Naive B cell (primary cell): Measurements from ENCODE around the gene GTF2IRD1. TPM values are rescaled to one million over a fixed set of nuclear protein-coding genes. Genes with fewer than 3 reads are reported as not detected.
"Not testable (repeated sequence)": the region's sequence is repeated elsewhere in the genome, so short reads cannot be mapped to it uniquely, and the experiment has no call there.

Experiments used
- ATAC-seq, 2 donors: fragments of 150-1000 bp; cut with Tn5 transposase; 2 replicates each; pipeline ENCODE4 v1.10.0; 2021; ENCODE audit warnings: low read depth in 2 of 2, mild to moderate bottlenecking in 2 of 2, moderate library complexity in 2 of 2
- DNase-seq: peaks from one replicate; pipeline ENCODE4 v3.0.0; 2022
- H3K27ac Mint-ChIP-seq, 6 donors: one replicate each; pipeline ENCODE4 v1.8.0; 2020 to 2022; ENCODE audit warnings: mild to moderate bottlenecking in 6 of 6, mixed read lengths in 6 of 6, moderate library complexity in 5 of 6, inconsistent platforms in 2 of 6
- H3K27me3 Mint-ChIP-seq, 3 donors: one replicate each; pipeline ENCODE4 v1.8.0; 2021 to 2022; ENCODE audit warnings: mixed read lengths in 3 of 3, mild to moderate bottlenecking in 1 of 3
- H3K36me3 Mint-ChIP-seq, 2 donors: one replicate each; pipeline ENCODE4 v1.8.0; 2020 to 2022; ENCODE audit warnings: mixed read lengths in 2 of 2, inconsistent platforms in 1 of 2, mild to moderate bottlenecking in 1 of 2
- H3K4me1 Mint-ChIP-seq, 3 donors: one replicate each; pipeline ENCODE4 v1.8.0; 2020 to 2022; ENCODE audit warnings: mixed read lengths in 3 of 3, inconsistent platforms in 1 of 3, mild to moderate bottlenecking in 1 of 3, moderate library complexity in 1 of 3
- H3K4me3 Mint-ChIP-seq, 8 donors: one replicate each; pipeline ENCODE4 v1.8.0; 2020 to 2022; ENCODE audit warnings: mild to moderate bottlenecking in 8 of 8, mixed read lengths in 8 of 8, moderate library complexity in 8 of 8, inconsistent platforms in 2 of 8
- H3K9me3 Mint-ChIP-seq, 7 donors: one replicate each; pipeline ENCODE4 v1.8.0; 2020 to 2022; ENCODE audit warnings: mixed read lengths in 7 of 7, mild to moderate bottlenecking in 5 of 7, inconsistent platforms in 2 of 7, moderate library complexity in 1 of 7
- polyA plus RNA-seq, 6 donors: library from polyadenylated mRNA; unstranded; fragments of 300-500 nt; fragmentation: Illumina TruSeq; gene quantifications; one replicate each; pipeline ENCODE4 v1.2.3, GENCODE V29; 2021; ENCODE audit warnings: low read depth in 6 of 6

Gene GTF2IRD1
- polyA plus RNA-seq, 6 donors from 2014 or later = 0.29 TPM; not detected in 5

GRCh38 chr7:74560086-74560719 lies 106.5 kb downstream of the GTF2IRD1 start:
- no peak for DNase-seq
- Mint-ChIP-seq H3K27me3 (no peaks in the 10 kb centered on the region), H3K27ac (no peak overlapping the region), H3K9me3 (no peaks in the 10 kb centered on the region), H3K4me3 (no peak overlapping the region), H3K36me3 (no peaks in the 10 kb centered on the region), H3K4me1 (no peaks in the 10 kb centered on the region)
- no peak for ATAC-seq

DNA sequence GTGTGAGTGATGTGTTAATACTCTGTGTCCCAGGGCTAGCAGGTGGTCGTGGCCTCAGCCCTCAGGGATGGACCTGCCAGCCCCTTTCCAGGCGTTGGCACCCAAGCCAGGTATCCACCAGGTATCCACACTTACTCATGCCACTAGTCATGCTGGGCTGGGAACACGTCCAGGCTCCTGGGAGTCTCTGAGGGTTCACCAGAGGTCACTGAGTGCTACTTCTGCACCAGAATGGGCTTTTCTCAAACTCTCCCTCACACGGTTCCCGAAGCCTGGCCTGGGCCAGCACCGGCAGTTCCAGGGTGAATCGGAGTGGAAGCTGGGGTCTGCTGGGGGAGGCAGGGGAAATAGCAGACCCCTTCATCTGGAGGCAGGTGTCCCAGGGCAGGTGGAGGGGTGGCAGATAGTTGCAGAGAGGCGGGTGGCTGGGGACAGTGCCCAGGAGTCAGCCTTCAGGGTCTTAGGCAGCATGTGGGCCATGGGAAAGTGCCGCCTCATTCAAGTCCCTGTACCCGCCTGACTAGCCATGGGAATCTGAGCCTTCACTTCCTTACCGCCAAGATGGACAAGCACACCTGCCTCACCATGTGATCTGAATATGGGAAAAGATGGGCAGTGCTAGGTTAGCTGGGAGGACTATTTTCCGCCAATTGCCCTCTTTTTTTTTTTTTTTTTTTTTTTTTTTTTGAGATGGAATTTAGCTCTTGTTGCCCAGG lies 108.3 kb downstream of the GTF2IRD1 start:
- ATAC-seq (no peak), DNase-seq (no peak)
- H3K27me3 Mint-ChIP-seq = no peaks in the 10 kb centered on the region
- no peak overlapping the region for H3K27ac Mint-ChIP-seq
- H3K9me3 Mint-ChIP-seq = no peaks in the 10 kb centered on the region
- peaks cover 0 to 3% (median 0%) of the 10 kb centered on the region in 3 donors for H3K4me1 Mint-ChIP-seq
- no peak overlapping the region for H3K4me3 Mint-ChIP-seq
- no peaks in the 10 kb centered on the region for H3K36me3 Mint-ChIP-seq

DNA sequence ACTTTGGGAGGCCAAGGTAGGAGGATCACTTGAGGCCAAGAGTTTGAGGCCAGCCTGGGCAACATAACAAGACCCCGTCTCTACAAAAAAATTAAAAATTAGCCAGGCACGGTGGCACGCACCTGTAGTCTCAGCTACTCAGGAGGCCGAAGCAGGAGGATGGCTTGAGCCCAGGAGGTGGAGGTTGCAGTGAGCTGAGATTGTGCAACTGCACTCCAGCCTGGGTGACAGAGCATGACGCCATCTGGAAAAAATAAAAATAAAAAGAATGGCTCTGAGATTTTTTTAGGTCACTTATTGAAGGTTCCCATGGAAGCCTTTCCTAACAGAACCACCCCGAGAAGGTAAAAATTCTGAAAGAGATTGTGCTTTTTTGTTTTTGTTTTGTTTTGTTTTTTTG lies 109.9 kb downstream of the GTF2IRD1 start:
- H3K4me3 Mint-ChIP-seq = not testable (repeated sequence)

DNA sequence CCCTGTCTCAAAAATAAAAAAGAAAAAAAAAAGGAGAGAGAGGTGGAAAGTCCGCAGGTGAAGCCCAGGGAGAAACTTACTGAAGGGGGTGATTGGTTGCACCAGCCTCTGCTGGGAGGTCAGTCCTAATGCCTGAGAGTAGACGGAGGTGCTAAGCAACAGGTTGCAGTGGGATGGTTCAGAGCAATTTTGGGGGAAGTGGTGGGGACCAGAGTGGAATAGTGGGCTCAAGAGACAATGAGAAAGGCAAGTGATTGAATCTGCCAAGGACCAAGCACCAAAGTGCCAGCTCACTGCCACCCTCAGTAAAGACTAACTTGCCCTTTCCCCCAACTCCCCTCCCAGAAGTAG lies 113.6 kb downstream of the GTF2IRD1 start:
- H3K36me3 Mint-ChIP-seq = no peaks in the 10 kb centered on the region
- H3K9me3 Mint-ChIP-seq = no peaks in the 10 kb centered on the region
- no peaks in the 10 kb centered on the region for H3K27me3 Mint-ChIP-seq
- ATAC-seq = no peak
- H3K4me3 Mint-ChIP-seq = no peak overlapping the region
- no peak for DNase-seq
- peak overlapping the region in 2 of 6 donors; percentile 26 to 31 for H3K27ac Mint-ChIP-seq
- peaks cover 0 to 3% (median 0%) of the 10 kb centered on the region in 3 donors for H3K4me1 Mint-ChIP-seq

More for the DNA sequence above, 109.9 kb downstream of the GTF2IRD1 start:
- not testable (repeated sequence) for H3K9me3 Mint-ChIP-seq, H3K27me3 Mint-ChIP-seq, H3K4me1 Mint-ChIP-seq, ATAC-seq, DNase-seq, H3K36me3 Mint-ChIP-seq
- peak overlapping the region in 1 of 6 donors; percentile 70 for H3K27ac Mint-ChIP-seq

DNA sequence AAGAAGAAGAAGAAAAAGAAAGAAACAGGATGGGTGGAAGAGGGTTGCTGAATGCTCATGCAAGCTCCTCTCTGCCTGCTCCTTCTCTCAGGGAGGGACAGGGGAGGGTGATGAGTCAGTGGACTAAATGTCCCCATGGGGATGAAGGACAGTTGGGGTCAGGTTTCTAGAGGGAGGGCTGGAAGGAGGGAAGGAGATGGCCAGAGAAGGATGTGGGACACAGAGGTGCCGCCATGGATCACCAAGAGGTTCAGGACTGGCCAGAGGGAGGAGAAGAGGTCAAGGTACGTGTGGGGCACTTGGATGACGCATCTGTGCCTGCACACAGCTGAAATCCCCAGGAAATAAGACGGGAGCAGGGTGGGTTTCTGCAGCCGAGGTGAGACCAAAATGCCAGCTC lies 115.0 kb downstream of the GTF2IRD1 start:
- ATAC-seq (no peak), DNase-seq (no peak)
- Mint-ChIP-seq H3K27me3 (no peaks in the 10 kb centered on the region), H3K9me3 (no peaks in the 10 kb centered on the region), H3K4me1 (peaks cover 0 to 8% (median 4%) of the 10 kb centered on the region in 3 donors), H3K27ac (no peak overlapping the region), H3K4me3 (no peak overlapping the region), H3K36me3 (no peaks in the 10 kb centered on the region)

DNA sequence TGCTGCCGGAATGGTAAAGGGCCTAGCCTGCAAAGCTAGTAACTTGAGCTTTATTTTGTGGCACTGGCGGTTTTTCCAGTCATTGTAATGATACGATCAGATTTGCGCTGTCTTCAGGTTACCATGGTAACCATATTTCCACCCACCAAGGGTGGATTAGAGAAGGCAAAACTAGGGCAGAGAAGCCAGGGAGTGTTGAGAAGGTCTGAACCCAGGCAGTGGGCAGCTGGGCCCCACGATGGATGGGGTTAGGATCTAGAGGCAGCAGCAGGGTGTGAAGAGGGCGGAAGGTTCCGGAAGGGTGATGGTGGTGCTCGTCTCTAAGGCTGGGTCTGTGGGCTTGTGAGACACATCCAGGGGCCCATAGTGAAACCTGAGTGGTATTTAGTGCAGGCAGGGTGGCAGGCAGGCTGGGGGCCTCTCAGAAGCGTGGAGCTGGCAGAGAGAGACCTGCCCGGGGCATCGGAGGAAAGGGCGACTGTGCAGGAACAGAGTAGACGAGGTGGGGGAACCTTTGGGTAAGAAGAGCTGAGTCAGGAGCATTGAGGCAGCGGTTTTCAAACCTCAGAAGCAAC lies 115.9 kb downstream of the GTF2IRD1 start:
- H3K36me3 Mint-ChIP-seq = no peaks in the 10 kb centered on the region
- no peaks in the 10 kb centered on the region for H3K27me3 Mint-ChIP-seq
- peaks cover 0 to 8% (median 4%) of the 10 kb centered on the region in 3 donors for H3K4me1 Mint-ChIP-seq
- DNase-seq (no peak), ATAC-seq (no peak)
- H3K27ac Mint-ChIP-seq = peak overlapping the region in 2 of 6 donors; percentile 86 to 90
- H3K9me3 Mint-ChIP-seq = no peaks in the 10 kb centered on the region
- H3K4me3 Mint-ChIP-seq = no peak overlapping the region

DNA sequence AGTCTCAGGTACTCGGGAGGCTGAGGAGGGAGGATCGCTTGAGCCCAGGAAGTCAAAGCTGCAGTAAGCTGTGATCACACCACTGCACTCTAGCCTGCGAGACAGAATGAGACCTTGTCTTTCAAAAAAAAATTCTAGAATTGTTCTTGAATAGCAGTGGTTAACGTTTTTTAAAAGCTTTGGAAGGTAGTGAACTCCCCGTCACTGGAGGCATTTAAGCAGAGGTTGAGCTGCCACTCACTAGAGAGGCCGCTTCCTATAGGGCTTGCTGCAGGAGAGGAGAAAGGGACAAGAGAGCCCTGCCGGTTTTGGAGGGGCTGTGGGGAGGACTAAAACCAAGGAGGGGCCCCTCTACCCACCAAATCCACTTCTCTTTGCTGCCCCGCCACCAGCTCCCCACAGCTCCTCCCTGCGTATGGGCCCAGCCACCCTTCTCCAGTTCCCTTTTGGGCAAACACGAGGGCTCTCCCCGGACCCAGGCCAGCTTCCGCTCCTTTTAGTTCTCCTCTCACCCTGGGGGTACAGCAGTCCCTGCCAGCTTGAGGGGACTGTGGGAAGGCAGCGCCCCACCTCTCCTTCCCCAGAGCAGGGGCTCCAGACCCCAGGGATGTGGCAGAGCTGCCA lies 116.9 kb downstream of the GTF2IRD1 start:
- H3K36me3 Mint-ChIP-seq = no peaks in the 10 kb centered on the region
- H3K4me3 Mint-ChIP-seq = no peak overlapping the region
- peaks cover 0 to 8% (median 4%) of the 10 kb centered on the region in 3 donors for H3K4me1 Mint-ChIP-seq
- ATAC-seq (no peak), DNase-seq (no peak)
- H3K9me3 Mint-ChIP-seq = no peaks in the 10 kb centered on the region
- H3K27me3 Mint-ChIP-seq = no peaks in the 10 kb centered on the region
- H3K27ac Mint-ChIP-seq = no peak overlapping the region

DNA sequence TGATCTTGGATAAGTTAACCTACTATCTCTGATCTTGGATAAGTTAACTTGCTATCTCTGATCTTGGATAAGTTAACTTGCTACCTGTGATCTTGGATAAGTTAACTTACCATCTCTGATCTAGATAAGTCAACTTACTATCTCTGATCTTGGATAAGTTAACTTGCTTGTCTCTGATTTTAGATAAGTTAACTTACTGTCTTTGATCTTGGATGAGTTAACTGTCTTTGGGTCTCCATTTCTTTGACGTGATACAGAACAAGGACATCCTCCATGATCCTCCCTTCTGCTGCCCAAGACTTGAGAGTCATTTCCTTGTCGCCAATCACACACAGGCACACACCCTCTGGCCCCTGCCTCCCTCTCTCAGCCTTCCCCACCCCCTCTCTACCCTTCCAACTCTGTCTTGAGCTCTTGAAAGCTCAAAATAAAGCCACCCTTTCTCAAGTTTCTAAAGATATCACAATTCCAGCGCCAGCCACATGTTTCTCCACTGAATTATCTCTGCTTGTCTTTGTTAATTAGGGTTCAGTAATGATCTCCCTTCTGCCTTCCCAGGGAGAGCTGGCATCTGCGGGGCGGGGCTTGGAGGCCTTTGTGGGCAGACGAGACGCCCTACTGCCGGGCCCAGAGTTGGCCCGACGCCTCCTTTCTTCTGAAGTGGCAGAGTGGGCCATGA lies 118.7 kb downstream of the GTF2IRD1 start:
- ATAC-seq = no peak
- DNase-seq = no peak
- peaks cover 0 to 5% (median 4%) of the 10 kb centered on the region in 3 donors for H3K4me1 Mint-ChIP-seq
- no peaks in the 10 kb centered on the region for H3K27me3 Mint-ChIP-seq
- no peak overlapping the region for H3K27ac Mint-ChIP-seq
- H3K9me3 Mint-ChIP-seq = no peaks in the 10 kb centered on the region
- no peak overlapping the region for H3K4me3 Mint-ChIP-seq
- H3K36me3 Mint-ChIP-seq = no peaks in the 10 kb centered on the region

DNA sequence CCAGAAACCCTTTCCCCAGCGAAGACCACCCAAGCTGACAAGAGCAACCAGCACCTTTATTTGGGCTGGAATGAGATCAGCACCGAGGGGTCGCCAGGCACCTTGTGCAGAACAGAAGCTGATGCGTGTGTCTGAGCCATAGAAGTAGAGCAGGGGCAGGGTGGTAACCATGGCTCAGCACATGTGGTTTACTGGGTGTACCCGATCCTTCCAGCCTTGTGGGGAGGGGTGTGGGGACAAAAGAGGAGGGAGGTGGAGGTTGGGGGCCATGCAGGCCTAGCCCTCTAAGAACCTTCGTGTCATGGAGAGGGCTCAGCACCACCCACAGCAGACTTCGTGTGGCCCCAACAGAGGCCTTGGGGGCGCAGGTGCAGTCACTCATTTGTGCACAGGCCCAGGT lies 119.8 kb downstream of the GTF2IRD1 start:
- peak overlapping the region in 1 of 8 donors; percentile 35 for H3K4me3 Mint-ChIP-seq
- no peak for ATAC-seq
- no peak for DNase-seq
- no peaks in the 10 kb centered on the region for H3K27me3 Mint-ChIP-seq
- peaks cover 0 to 5% (median 4%) of the 10 kb centered on the region in 3 donors for H3K4me1 Mint-ChIP-seq
- H3K36me3 Mint-ChIP-seq = no peaks in the 10 kb centered on the region
- H3K9me3 Mint-ChIP-seq = no peaks in the 10 kb centered on the region
- H3K27ac Mint-ChIP-seq = no peak overlapping the region

DNA sequence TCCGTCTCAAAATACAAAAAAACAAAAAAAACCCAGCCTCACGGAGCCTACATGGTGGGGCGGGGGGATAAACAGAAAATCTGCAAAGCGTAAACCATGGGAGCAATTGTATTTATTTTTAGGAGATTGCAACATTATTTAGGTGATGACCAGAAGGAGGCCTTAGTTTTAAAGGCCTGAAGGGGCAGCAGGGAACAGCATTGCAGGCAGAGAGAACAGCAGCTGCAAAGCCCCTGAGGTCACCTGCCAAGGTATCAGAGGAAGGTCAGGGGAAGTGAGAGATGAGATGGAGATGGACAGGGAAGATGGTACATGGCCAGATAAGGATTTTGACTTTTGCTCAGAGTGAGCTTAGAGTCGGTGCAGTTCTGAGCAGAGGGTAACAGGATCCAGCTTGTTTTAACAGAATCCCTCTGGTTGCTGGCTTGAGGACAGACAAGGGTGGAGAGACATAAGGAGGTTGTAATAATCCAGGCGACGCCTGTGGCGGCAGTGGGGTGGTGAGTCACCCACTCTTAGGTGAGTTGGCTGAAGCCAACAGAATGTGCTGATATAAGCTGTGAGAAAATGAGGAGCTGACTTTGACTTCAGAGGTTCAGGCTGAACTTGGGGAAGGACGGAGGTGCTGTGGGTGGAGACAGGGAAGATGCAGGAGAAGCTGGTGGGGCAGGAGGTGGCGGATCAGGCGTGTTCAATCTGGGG lies 121.5 kb downstream of the GTF2IRD1 start:
- no peak for DNase-seq
- H3K36me3 Mint-ChIP-seq = no peaks in the 10 kb centered on the region
- peaks cover 0 to 5% (median 4%) of the 10 kb centered on the region in 3 donors for H3K4me1 Mint-ChIP-seq
- peak overlapping the region in 2 of 6 donors; percentile 43 to 57 for H3K27ac Mint-ChIP-seq
- no peaks in the 10 kb centered on the region for H3K9me3 Mint-ChIP-seq
- ATAC-seq = no peak
- H3K4me3 Mint-ChIP-seq = no peak overlapping the region
- H3K27me3 Mint-ChIP-seq = no peaks in the 10 kb centered on the region

DNA sequence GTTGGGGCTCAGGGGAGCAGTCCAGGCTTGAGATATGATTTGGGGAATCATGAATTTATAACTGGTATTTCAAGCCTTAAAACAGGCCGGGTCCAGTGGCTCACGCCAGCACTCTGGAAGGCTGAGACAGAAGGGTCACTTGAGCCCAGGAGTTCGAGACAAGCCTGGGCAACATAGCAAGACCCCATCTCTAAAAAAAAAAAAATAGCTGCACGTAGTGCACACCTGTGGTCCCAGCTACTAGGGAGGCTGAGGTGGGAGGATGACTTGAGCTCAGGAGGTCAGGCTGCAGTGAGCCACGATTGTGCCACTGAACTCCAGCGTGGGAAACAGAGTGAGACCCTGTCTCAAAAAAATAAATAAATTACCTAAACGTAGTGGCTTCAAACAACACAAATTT lies 122.1 kb downstream of the GTF2IRD1 start:
- Mint-ChIP-seq H3K4me1 (peaks cover 0 to 5% (median 4%) of the 10 kb centered on the region in 3 donors), H3K9me3 (no peaks in the 10 kb centered on the region), H3K27ac (peak overlapping the region in 1 of 6 donors; percentile 57), H3K27me3 (no peaks in the 10 kb centered on the region), H3K4me3 (no peak overlapping the region), H3K36me3 (no peaks in the 10 kb centered on the region)
- DNase-seq (no peak), ATAC-seq (no peak)

DNA sequence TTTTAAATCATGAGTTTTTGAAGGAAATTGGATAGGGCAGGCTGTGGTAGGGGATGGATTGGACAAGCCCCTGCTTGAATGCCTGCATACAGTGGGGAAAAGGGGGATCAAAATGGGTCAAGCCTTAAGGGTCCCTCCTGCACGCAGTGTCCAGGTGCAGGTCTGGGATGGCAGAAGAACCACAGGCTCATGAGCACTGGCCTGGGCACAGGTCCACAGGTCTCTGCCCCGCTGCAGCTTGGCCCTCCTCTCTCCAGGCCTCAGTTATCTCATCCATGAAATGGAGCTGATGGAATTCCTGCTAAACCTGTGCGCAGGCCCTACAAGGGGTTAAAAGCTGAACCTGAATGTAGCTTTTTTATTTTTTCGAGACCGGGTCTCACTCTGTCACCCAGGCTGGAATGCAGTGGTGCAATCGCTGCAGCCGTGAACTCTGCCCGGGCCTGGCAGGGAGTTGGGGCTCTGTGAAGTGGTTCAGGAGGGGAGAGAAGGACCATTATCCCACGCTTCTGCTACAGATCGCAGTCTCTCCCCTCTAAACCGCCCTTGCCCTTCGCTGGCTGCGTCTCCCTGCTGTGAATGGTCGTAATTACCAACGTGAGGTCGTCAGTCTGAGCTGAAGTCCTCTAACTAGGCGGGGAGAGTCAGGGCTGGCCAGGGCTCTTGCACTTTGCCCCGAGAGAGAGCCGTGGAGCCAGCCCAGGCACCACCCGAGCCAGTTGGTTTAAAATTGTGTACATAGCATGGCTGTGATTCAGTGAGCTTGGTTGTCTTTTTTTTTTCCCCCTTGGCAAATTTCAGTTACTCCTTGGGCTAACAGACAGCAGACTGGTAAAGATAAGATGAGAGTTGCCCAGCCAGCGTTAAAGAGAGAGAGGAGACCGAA lies 126.3 kb downstream of the GTF2IRD1 start:
- no peaks in the 10 kb centered on the region for H3K4me1 Mint-ChIP-seq
- H3K27me3 Mint-ChIP-seq = no peaks in the 10 kb centered on the region
- no peaks in the 10 kb centered on the region for H3K9me3 Mint-ChIP-seq
- ATAC-seq (no peak), DNase-seq (no peak)
- no peaks in the 10 kb centered on the region for H3K36me3 Mint-ChIP-seq
- peak overlapping the region in 1 of 6 donors; percentile 27 for H3K27ac Mint-ChIP-seq
- H3K4me3 Mint-ChIP-seq = no peak overlapping the region
